GM18505 (cell line): ENCODE data around the gene CLDN25.
"Not testable (repeated sequence)": the region's sequence is repeated elsewhere in the genome, so short reads cannot be mapped to it uniquely, and the experiment has no call there.

Experiments used
- ATAC-seq: cut with Tn5 transposase; IDR thresholded peaks from one replicate; pipeline ENCODE4 v1.9.1; 2021; ENCODE audit not compliant: unreplicated experiment
- POLR2A ChIP-seq: IDR thresholded peaks from 4 replicates; pipeline ENCODE4 v1.6.1; 2011; ENCODE audit warnings: borderline replicate concordance; ENCODE audit not compliant: insufficient read depth, insufficient read length; ENCODE audit errors: extremely low read depth

The CLDN25 gene

DNA sequence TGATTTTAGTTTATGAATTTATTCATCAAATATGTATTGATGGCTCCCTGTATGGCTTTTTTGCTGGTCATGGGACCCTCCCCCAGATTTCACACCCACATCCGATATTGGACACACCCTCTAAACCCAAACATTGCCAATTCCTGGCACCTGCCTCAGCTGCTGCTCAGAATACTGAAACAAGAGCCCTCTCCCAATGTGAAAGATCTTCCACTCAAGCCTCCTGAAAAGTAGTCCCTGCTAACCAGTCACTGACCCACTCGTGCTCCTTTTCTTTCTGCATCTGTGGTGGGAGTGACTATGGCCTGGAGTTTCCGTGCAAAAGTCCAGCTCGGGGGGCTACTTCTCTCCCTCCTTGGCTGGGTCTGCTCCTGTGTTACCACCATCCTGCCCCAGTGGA lies at the start of gene CLDN25:
Gene CLDN25, plus strand, starts transcription at position 301 of the 400 bp plus-strand sequence. Its CDS starts 0 bp downstream, at position 301.
- no peak for ATAC-seq
- no peak for TF ChIP-seq POLR2A

DNA sequence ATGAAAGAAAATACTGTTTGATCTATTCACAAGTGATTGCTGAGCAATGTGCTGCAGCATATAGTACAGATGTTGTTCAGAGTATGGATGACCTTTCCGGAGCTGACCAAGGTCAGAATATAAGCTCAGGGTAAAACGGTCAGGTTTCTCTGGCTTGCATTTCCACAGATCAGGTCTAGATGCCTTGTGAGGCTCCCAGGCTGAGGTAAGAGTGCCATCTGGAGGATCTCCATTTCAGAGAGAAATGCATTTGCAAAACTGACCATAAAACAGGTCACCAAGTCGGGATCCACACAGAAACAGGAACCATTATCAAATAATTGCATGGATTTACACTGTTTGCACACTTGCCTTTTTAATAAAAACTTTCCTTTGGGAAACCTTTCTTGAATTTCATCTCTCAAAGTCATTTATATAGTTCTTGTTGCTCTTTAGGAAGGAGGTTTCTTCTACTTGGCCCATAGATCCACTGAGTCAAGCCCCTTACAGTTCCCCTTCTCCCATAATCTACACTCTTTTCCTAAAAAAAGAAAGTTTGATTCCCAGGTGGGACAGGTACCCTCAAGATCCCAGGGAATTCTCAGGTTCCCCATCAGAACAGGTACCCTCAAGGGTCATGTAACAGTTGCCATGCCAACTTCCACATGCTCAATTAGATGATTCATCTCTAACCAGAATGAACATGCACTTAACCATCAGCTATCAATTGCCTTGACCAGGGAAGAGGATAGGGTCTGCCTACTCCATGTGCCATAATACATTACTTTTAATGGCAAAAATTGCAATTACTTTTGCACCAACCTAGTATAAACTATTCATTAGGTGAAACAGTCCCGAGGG lies 48.5 kb upstream of the CLDN25 start:
- ATAC-seq = no peak
- no peak for TF ChIP-seq POLR2A

DNA sequence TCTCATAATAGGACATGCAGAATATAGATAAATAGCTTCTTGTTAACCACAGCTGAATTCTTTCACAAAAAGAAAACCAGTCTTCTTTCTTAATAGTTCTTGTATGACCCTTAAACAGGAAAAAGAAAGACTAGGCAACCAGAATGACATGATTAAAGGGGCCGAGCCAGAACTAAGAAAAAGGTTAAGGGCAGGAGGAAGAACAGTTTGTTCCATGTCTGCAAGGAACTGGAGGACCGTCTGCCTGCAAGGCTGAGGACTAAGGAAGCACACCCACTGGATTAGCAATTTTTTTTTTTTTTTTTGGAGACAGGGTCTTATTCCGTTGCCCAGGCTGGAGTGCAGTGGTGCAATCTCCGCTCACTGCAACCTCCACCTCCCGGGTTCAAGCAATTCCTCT lies 47.5 kb upstream of the CLDN25 start:
- no peak for ATAC-seq
- TF ChIP-seq POLR2A = no peak

DNA sequence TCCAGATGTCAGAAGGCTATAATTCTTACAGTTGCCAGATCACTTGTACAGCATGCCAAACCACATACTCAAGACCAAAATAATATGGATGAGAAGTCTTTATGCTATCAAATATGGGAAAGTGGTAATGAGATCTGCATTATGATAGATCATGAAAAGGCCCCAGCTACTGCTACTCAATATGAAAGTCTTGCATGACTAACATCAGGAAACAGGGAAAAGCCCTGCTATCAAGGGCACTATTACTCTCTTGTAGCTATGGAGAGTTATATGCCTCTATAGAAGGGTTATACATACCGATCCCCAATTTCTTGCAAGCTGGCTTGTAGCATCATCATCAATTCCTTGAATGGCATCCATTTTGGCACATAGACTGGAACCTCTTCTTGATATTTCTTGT lies 43.3 kb upstream of the CLDN25 start:
- ATAC-seq = no peak
- no peak for TF ChIP-seq POLR2A

DNA sequence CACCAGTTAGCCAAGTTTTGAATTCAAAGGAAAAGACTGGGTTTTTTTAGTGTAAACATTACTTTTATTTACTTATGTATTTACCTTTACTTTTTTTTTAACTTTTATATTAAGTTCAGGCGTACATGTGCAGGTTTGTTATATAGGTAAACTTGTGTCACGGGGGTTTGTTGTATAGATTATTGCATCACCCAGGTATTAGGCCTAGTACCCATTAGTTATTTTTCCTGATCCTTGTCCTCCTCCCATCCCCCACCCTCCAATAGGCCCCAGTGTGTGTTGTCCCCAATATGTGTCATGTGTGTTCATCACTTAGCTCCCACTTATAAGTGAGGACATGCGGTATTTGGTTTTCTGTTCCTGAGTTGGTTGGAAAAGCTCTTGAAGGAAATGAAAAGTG lies 26.7 kb upstream of the CLDN25 start:
- no peak for ATAC-seq
- no peak for TF ChIP-seq POLR2A

DNA sequence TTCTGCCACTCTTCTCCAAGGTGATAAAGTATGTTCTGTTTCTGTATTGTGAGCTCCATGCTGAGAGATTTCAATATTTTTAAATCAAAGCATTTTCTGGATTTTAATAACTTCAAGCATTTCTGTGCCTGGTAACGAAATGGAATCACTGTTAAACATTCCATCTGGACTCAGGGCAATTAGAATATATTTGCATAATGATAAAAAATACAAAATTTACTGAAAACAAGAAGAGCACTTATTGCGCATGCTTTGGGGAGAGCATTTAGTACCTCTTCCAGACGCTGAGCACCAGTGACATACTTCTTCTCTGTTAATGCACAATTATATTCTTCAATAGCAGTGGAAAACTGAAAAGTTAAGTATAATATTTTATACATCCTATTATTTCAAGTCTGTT lies 19.4 kb upstream of the CLDN25 start:
- TF ChIP-seq POLR2A = no peak
- ATAC-seq = no peak

DNA sequence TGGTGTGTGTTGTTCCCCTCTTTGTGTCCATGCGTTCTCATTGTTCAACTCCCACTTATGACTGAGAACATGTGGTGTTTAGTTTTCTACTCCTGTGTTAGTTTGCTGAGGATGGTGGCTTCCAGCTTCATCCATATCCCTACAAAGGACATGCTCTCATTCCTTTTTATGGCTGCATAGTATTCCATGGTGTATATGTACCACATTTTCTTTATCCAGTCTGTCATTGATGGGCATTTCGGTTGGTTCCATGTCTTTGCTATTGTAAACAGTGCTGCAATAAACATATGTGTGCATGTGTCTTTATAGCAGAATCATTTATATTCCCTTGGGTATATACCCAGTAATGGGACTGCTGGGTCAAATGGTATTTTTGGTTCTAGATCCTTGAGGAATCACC lies 16.6 kb upstream of the CLDN25 start:
- not testable (repeated sequence) for ATAC-seq

DNA sequence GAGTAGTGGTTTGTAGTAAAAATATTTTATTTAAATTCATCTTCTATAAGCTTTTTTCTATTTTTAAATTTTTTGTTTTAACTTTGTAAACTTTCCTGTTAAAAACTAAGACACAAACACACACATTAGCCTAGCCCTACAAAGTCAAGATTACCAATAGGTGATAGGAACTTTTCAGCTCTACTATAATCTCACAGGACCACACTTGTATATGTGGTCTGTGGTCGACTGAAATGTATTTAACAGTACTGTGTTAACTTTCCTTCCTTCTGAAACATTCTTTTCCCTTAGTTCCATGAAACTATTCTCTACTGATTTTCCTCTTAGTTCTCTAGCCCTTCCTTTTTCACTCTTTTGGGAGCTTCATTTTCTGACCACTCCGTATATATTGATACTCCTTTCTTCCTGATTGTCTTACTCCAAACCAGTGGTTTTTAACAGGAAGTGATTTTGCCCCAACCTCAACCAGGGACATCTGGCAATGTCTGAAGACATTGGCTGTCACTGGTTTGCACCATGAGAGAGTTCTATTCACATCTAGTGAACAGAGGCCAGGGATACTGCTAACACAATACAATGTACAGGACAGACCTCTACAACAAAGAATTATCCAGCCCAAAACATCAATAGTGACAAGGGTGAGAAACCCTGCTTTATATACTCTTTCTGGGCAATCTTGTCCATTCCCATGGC lies 14.9 kb upstream of the CLDN25 start:
- ATAC-seq = no peak
- TF ChIP-seq POLR2A = no peak

DNA sequence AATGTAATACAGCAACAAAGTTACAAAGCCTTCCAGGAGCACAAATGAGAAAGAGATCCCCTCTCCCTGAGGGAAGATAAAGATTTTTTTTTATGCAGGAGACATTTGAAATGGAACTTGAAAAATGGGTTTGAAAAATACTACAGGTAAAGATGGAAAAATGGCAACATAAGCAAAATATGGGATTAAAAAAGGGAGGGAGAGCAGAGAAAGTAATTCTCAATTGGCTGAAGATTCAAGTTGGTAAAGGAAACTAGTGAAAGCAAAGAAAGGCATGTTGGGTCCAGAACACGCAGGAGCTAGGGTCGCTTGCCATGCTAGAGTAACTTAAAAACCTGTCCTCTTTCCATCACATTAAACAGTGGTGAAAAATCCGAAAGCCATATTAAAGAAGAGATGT lies 7.6 kb upstream of the CLDN25 start:
- ATAC-seq = no peak
- TF ChIP-seq POLR2A = no peak

DNA sequence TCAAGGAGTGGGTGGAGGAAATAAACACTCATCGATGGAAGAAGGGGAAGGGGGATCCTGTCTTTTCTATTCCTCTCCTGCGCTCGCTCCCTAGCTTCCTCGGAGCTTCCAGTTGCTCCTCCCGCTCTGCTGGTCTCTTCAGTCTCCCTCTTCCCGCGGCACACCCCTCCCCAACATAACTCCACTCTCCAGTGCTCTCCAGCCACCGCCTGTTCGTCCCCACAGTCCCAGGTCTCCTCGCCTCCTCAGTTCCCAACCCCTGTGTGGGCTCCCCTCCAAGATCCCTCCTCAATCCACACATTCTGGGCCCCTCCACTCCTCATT lies 6.5 kb upstream of the CLDN25 start:
- no peak for TF ChIP-seq POLR2A
- ATAC-seq = peak; percentile 2

DNA sequence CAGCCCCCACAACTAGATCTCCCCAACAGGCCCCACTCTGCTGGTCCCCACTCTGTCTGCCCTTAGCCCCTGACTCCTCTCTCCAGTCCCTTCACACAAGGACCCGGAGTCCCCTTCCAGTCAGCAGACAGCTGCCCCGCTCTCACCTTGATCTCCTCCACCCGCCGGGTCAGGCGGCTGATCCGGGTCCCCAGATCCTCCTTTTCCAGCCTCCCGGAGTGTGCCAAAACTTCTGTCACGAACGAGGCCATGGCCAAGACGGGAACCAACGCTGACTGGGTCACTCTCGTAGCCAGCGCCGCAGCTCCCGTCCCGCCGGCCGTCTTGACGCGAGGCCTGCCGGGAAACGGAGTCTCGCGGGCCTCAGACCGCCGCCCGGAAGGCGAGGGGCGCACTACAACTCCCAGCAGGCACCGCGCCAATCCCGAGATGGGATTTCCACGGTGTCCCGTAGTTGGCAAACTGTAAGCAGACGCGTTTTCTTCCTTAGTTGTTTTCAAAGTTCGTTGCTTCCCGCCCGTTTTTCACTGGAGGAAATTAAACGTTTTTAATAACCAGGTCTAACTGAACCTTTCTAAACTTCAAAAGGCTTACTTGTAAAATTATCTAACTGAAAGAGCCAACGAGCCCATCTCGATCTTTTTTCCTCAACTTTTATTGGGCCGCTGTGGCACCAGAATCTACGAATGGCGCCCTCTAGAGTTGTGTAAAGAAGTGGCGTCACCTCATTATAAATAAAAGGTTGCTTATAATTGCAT lies 6.0 kb upstream of the CLDN25 start, which contains the start of gene ZW10:
Gene ZW10, minus strand, starts transcription at position 277 of the 758 bp plus-strand sequence. Its CDS starts 26 bp downstream, at position 251.
- TF ChIP-seq POLR2A = peak; percentile 79
- ATAC-seq = peak; percentile 98

DNA sequence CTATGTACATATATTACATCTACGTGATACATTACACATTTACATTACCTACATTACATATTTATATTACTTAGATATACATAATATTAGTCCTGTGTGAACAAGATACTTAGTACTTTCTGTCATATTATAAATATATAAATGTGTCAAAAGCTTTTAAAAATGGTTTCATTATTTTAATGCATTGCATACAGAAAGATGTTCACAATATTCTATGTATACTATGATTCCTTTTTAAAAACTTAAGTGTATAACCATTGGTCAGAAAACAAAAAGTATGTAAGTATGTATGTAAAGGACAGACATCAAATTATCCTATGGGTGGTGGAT lies 5.5 kb upstream of the CLDN25 start:
- no peak for ATAC-seq
- TF ChIP-seq POLR2A = no peak

DNA sequence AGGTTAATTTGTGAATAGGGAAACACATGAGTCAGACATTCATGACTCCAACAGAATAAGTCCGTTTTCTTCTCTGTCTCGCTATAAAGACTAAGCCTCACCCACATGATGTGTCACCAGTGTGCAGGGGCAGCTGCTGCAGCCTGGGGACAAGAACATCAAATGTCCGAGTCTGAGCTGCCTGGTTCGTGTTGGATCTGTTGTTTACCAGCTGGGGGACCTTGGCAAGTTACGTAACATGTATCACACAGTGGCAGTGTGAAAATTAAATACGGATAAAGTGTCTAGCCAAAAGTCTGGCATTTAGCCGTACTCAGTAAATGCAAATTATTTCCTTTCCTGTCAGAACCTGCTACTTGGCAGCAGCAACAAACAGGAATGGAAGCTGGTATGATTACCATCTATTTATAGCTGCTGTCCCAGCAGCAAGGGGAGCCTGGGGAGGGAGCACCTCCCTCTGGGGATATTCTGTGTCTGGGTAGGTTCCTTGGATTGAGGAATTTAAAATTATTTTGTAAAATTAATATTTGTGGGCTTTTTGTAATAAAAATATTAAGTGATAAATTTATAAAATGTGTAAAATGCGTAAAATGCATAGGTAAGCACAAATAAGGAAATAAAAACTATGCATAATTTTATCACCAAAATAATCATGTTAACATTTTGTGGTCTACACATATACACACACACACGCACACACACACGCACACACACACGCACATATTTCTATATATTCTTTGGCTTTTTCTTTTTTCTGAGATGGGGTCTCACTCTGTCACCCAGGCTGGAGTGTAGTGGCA lies 1.3 kb upstream of the CLDN25 start:
- TF ChIP-seq POLR2A = no peak
- no peak for ATAC-seq
